Thymus (tissue), 11 donors: ENCODE results near the gene ARHGEF19. TPM values are rescaled to one million over a fixed set of nuclear protein-coding genes. Genes with fewer than 3 reads are reported as not detected.
A peak's percentile ranks its signal among the peaks of the same experiment; 100 is the strongest.
"Not testable (repeated sequence)": the region's sequence is repeated elsewhere in the genome, so short reads cannot be mapped to it uniquely, and the experiment has no call there.

Source experiments
- DNase-seq, 9 donors: peaks; one replicate each; pipeline ENCODE4 v3.0.0-alpha.2; 2013; ENCODE audit warnings: low spot score in 9 of 9, low read depth in 6 of 9, missing footprints in 1 of 9
- H3K27ac ChIP-seq, 2 donors: one replicate each; pipeline ENCODE4 v1.5.1; 2013; ENCODE audit warnings: control low read depth in 1 of 2, low read depth in 1 of 2, low read length in 1 of 2, mild to moderate bottlenecking in 1 of 2, moderate library complexity in 1 of 2
- H3K27me3 ChIP-seq, 2 donors: one replicate each; pipeline ENCODE4 v1.5.1; 2013; ENCODE audit warnings: low read length in 1 of 2; ENCODE audit not compliant: control insufficient read depth in 2 of 2, insufficient read depth in 1 of 2
- H3K36me3 ChIP-seq, 2 donors: one replicate each; pipeline ENCODE4 v1.5.1; 2013; ENCODE audit warnings: low read length in 1 of 2, mild to moderate bottlenecking in 1 of 2, moderate library complexity in 1 of 2; ENCODE audit not compliant: control insufficient read depth in 2 of 2, insufficient read depth in 2 of 2
- H3K4me1 ChIP-seq, 2 donors: one replicate each; pipeline ENCODE4 v1.5.1; 2013; ENCODE audit warnings: low read length in 2 of 2; ENCODE audit not compliant: control insufficient read depth in 2 of 2, insufficient read depth in 2 of 2
- H3K4me3 ChIP-seq, 2 donors: one replicate each; pipeline ENCODE4 v1.5.1; 2013; ENCODE audit warnings: low read length in 2 of 2, control low read depth in 1 of 2, mild to moderate bottlenecking in 1 of 2
- H3K9me3 ChIP-seq, 2 donors: one replicate each; pipeline ENCODE4 v1.5.1; 2013; ENCODE audit warnings: low read length in 1 of 2, mild to moderate bottlenecking in 1 of 2; ENCODE audit not compliant: control insufficient read depth in 2 of 2, insufficient read depth in 1 of 2
- WGBS: extraction: QIAGEN DNeasy Blood & Tissue Kit; methylation state at CpG from one replicate; pipeline ENCODE4 v1.1.7; 2013; 5-methylcytosine and 5-hydroxymethylcytosine counted together
- polyA plus RNA-seq: library from polyadenylated mRNA; stranded (reverse); fragments of 200-250 nt; gene quantifications from one replicate; pipeline ENCODE4 v1.2.3, GENCODE V29; 2013
- total RNA-seq: library from RNA; stranded (reverse); fragments of 120-200 nt; gene quantifications from one replicate; pipeline ENCODE4 v1.2.4, GENCODE V29; 2013
- donor health status: healthy.

Gene ARHGEF19
- total and polyA plus RNA-seq, 2 donors, result 2.2 to 9.6 TPM

DNA sequence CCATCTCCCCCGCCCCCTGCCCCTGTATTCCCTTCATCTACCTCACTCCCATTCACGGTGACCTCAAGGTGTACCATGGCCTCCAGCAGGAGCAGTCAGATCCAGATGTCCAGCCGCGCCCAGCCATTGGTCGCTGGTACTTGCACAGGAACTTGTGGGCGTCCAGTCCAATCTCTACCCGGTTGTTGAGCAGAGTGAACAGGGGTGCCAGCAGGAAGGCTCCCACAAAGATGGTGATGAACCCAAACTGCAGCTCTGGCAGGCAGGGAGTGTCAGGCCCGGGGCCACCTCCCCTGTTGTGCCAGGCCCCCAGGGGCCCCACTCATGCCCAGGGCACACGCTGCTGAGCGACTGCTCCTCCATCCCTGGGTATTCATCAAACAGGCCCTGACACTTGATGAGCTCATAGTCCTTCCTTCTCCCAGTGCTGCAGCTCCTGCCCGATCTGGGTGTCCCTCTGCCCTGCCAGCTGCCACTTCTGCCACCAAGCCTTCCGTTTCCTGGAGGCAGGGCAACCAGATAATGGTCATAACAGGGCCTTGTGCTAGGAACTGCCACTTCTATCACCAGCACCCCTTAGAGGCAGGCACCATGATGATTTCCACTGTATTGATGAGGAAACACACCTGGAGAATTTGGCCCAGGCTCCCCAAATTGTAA is 5.7 kb upstream of the ARHGEF19 start:
- Histone ChIP-seq H3K27ac (peak overlapping the region in 1 of 2 donors; percentile 42), H3K9me3 (peaks cover 0 to 5% of the 10 kb centered on the region in 2 donors), H3K4me1 (peaks cover 13 to 22% of the 10 kb centered on the region in 2 donors), H3K27me3 (peaks cover 0 to 31% of the 10 kb centered on the region in 2 donors), H3K36me3 (no peaks in the 10 kb centered on the region), H3K4me3 (no peak overlapping the region)
- DNase-seq, result no peak
- WGBS, result 94% methylated on average over 12 of the region's 12 CpGs

- Histone ChIP-seq H3K36me3 (no peaks in the 10 kb centered on the region), H3K4me3 (peak overlapping the region; percentile 29 to 49), H3K27ac (peak overlapping the region in 1 of 2 donors; percentile 43), H3K9me3 (peaks cover 0 to 5% of the 10 kb centered on the region in 2 donors), H3K4me1 (peaks cover 13 to 22% of the 10 kb centered on the region in 2 donors), H3K27me3 (peaks cover 0 to 40% of the 10 kb centered on the region in 2 donors)
- WGBS, result 5% methylated on average over 46 of the region's 46 CpGs
- peak; percentile 74 to 95 (median 88) for DNase-seq
These were observed 4.8 kb upstream of the ARHGEF19 start for GRCh38 chr1:16217061-16217785.

GRCh38 chr1:16215882-16216753 is 3.7 kb upstream of the ARHGEF19 start:
- Histone ChIP-seq H3K36me3 (no peaks in the 10 kb centered on the region), H3K9me3 (peaks cover 0 to 5% of the 10 kb centered on the region in 2 donors), H3K4me1 (peaks cover 13 to 22% of the 10 kb centered on the region in 2 donors), H3K27ac (no peak overlapping the region), H3K4me3 (peak overlapping the region; percentile 29 to 49), H3K27me3 (peaks cover 0 to 48% of the 10 kb centered on the region in 2 donors)
- peak in 4 of 9 donors; percentile 21 to 73 (median 52) for DNase-seq
- WGBS, result 22% methylated on average over 33 of the region's 33 CpGs

GRCh38 chr1:16215240-16215639 is 2.8 kb upstream of the ARHGEF19 start:
- Histone ChIP-seq H3K27me3 (peaks cover 0 to 52% of the 10 kb centered on the region in 2 donors), H3K4me1 (peaks cover 13 to 22% of the 10 kb centered on the region in 2 donors)
- H3K4me3 ChIP-seq, H3K9me3 ChIP-seq, H3K27ac ChIP-seq, H3K36me3 ChIP-seq, DNase-seq: not testable (repeated sequence)
- 96% methylated on average over 14 of the region's 14 CpGs for WGBS

DNA sequence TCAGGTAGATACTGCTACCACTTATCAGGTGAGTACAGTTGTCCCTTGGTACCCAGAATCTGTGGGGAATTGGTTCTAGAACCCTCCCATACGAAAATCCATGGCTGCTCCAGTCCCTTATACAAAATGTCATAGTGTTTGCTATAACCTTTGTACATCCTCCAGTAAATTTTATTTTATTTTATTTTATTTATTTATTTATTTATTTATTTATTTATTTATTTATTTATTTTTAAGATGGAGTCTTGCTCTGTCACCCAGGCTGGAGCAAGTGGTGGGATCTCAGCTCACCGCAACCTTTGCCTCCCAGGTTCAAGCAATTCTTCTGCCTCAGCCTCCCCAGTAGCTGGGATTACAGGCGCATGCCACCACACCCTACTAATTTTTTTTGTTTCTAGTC is 1.1 kb upstream of the ARHGEF19 start:
- H3K9me3 ChIP-seq, H3K36me3 ChIP-seq, DNase-seq, H3K27ac ChIP-seq, H3K4me3 ChIP-seq: not testable (repeated sequence)
- H3K27me3 ChIP-seq, result peaks cover 0 to 55% of the 10 kb centered on the region in 2 donors
- peaks cover 13 to 19% of the 10 kb centered on the region in 2 donors for H3K4me1 ChIP-seq
- WGBS, result 96% methylated on average over 3 of the region's 3 CpGs

DNA sequence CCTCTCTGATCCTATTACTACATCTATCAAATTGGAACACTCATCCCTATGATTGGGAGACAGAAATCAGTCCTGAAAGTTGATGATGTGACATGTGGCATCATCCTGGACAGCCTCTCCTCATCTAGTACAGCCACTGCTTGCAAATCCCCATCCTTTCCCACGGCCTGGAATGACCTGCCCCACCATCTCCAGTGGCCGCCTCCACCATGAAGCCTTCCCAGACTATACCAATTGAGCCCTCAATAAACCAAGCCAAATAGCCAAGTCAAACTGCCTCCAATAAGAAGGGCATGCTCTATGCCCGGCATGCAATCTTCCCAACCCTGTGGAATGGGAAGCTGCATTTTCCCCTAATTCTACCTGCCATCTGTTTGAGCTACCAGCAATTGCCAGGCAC is 561 bp upstream of the ARHGEF19 start:
- H3K27ac ChIP-seq, result no peak overlapping the region
- peaks cover 0 to 56% of the 10 kb centered on the region in 2 donors for H3K27me3 ChIP-seq
- H3K4me3 ChIP-seq, result no peak overlapping the region
- 80% methylated on average over 3 of the region's 3 CpGs for WGBS
- peaks cover 13 to 19% of the 10 kb centered on the region in 2 donors for H3K4me1 ChIP-seq
- H3K36me3 ChIP-seq, result no peaks in the 10 kb centered on the region
- H3K9me3 ChIP-seq, result peaks cover 0 to 5% of the 10 kb centered on the region in 2 donors
- DNase-seq, result no peak

GRCh38 chr1:16211824-16212223 is 628 bp downstream of the ARHGEF19 start:
- peaks cover 0 to 54% of the 10 kb centered on the region in 2 donors for H3K27me3 ChIP-seq
- H3K9me3 ChIP-seq, result peaks cover 0 to under 1% of the 10 kb centered on the region in 2 donors
- no peak overlapping the region for H3K27ac ChIP-seq
- DNase-seq, result no peak
- WGBS, result 94% methylated on average over 6 of the region's 6 CpGs
- H3K4me1 ChIP-seq, result peaks cover 15 to 17% of the 10 kb centered on the region in 2 donors
- H3K4me3 ChIP-seq, result no peak overlapping the region
- H3K36me3 ChIP-seq, result no peaks in the 10 kb centered on the region

DNA sequence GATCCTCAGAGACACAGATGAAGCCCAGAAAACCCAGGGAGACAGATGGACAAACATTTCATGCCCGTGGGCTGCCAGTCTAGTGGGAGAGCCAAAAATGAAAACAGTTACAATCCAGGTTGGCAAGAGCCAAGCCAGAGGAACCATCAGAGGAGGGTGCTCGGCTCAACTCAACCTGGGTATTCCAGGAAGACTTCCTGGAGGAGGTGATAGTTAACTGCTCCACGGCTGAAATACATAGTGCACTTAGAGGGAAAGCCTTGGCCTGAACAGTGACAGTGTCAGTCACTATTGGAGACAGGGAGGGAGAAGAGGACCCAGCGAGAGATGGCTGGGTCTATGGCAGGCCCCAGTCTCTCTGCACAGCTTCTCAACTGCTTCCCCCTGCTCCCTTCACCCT is 1.9 kb downstream of the ARHGEF19 start:
- Histone ChIP-seq H3K4me3 (no peak overlapping the region), H3K9me3 (peaks cover 0 to 4% of the 10 kb centered on the region in 2 donors), H3K4me1 (peaks cover 10 to 15% of the 10 kb centered on the region in 2 donors), H3K36me3 (no peaks in the 10 kb centered on the region), H3K27me3 (peaks cover 0 to 41% of the 10 kb centered on the region in 2 donors), H3K27ac (no peak overlapping the region)
- DNase-seq, result no peak
- 93% methylated on average over 4 of the region's 4 CpGs for WGBS
